ENCODE measurements around the gene BTBD9. TPM values are rescaled to one million over a fixed set of nuclear protein-coding genes. Genes with fewer than 3 reads are reported as not detected.
A peak's percentile ranks its signal among the peaks of the same experiment; 100 is the strongest.

Gene BTBD9
- total RNA-seq, 1 donor from 2014 or later: 18.1 TPM

DNA sequence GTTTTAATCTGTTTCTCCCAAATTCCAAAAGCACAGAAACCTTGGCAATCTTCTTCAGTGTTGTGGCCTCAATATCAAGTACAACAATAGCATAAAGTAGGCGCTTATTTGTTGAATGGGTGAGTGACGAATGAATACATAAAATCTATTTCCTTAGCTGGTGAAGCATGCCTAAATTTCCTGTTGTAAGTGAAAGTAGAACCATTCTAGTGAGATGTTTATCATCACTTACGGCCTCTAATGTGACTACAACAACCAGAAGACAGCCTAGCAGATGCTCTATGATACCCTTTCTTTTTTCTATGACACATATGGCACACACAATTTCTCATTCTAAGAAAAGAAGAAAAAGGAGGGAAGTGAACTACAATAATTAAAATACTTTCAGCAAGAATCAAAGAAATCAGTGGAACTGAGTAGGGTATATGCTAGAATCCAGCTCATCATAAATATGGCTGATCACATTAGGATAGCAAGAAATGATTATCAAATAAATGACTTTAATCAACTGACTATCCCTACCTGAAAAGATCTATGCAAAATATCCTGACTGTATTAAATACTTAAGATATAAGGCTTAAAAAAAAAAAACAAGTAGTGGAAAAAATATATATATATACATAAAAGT, 67.4 kb downstream of the BTBD9 start:
- H3K9me3 Mint-ChIP-seq (ENCODE audit: unreplicated experiment): no peaks in the 10 kb centered on the region
- DNase-seq (ENCODE audit: extremely low spot score, unreplicated experiment): no peak
- H3K36me3 Mint-ChIP-seq (ENCODE audit: unreplicated experiment): peaks cover 8% of the 10 kb centered on the region
- H3K4me1 Mint-ChIP-seq (ENCODE audit: unreplicated experiment): peaks cover 14% of the 10 kb centered on the region
- H3K4me3 Mint-ChIP-seq (ENCODE audit: unreplicated experiment): no peak overlapping the region
- H3K27me3 Mint-ChIP-seq (ENCODE audit: unreplicated experiment): no peaks in the 10 kb centered on the region
- no peak overlapping the region for H3K27ac Mint-ChIP-seq (ENCODE audit: unreplicated experiment)
- TF ChIP-seq, protein P1, sequence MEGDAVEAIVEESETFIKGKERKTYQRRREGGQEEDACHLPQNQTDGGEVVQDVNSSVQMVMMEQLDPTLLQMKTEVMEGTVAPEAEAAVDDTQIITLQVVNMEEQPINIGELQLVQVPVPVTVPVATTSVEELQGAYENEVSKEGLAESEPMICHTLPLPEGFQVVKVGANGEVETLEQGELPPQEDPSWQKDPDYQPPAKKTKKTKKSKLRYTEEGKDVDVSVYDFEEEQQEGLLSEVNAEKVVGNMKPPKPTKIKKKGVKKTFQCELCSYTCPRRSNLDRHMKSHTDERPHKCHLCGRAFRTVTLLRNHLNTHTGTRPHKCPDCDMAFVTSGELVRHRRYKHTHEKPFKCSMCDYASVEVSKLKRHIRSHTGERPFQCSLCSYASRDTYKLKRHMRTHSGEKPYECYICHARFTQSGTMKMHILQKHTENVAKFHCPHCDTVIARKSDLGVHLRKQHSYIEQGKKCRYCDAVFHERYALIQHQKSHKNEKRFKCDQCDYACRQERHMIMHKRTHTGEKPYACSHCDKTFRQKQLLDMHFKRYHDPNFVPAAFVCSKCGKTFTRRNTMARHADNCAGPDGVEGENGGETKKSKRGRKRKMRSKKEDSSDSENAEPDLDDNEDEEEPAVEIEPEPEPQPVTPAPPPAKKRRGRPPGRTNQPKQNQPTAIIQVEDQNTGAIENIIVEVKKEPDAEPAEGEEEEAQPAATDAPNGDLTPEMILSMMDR (IDR thresholded peaks at IDR 0.05): no peak

DNA sequence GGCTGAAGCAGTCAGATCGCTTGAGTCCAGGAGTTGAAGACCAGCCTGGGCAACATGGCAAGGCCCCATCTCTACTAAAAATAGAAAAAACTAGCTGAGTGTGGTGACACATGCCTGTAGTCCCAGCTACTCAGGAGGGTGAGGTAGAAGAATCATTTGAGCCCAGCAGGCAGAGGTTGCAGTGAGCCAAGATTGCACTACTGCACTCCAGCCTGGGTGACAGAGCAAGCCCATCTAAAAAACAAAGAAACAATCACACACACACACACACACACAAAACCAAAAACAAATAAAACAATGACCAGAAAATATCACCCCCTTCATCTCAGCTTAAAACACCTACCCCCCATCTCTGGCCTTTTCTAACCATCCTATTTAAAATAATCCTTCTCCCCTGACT, 68.0 kb downstream of the BTBD9 start:
- Mint-ChIP-seq H3K4me3 (ENCODE audit: unreplicated experiment) (no peak overlapping the region), H3K36me3 (ENCODE audit: unreplicated experiment) (peaks cover 5% of the 10 kb centered on the region), H3K4me1 (ENCODE audit: unreplicated experiment) (peaks cover 20% of the 10 kb centered on the region), H3K27me3 (ENCODE audit: unreplicated experiment) (no peaks in the 10 kb centered on the region), H3K9me3 (ENCODE audit: unreplicated experiment) (no peaks in the 10 kb centered on the region), H3K27ac (ENCODE audit: unreplicated experiment) (no peak overlapping the region)
- TF ChIP-seq, protein P1 (IDR thresholded peaks at IDR 0.05): no peak
- DNase-seq (ENCODE audit: extremely low spot score, unreplicated experiment): no peak

DNA sequence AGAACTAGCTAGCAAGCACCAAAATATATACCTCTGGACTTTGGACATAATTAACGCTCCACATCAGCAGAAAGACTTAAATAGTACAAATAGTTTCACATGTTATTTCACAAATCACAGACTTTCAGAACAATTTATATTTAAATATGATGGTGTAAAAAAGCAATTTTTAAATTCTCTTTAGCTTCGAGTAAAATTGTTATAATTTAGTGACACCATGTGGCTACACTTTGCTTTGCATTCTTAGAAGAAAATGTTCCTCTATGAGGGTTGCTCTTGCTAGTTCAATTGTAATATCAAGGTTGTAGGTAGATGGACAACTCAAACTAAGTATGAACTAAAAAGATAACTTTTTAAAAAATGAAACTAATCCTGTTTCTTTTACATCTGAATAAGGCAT, 69.0 kb downstream of the BTBD9 start:
- Mint-ChIP-seq H3K36me3 (ENCODE audit: unreplicated experiment) (peaks cover 5% of the 10 kb centered on the region), H3K27ac (ENCODE audit: unreplicated experiment) (no peak overlapping the region), H3K4me3 (ENCODE audit: unreplicated experiment) (no peak overlapping the region), H3K27me3 (ENCODE audit: unreplicated experiment) (no peaks in the 10 kb centered on the region), H3K4me1 (ENCODE audit: unreplicated experiment) (peaks cover 26% of the 10 kb centered on the region), H3K9me3 (ENCODE audit: unreplicated experiment) (no peaks in the 10 kb centered on the region)
- DNase-seq (ENCODE audit: extremely low spot score, unreplicated experiment): no peak
- TF ChIP-seq, protein P1 (IDR thresholded peaks at IDR 0.05): peak; percentile 62

DNA sequence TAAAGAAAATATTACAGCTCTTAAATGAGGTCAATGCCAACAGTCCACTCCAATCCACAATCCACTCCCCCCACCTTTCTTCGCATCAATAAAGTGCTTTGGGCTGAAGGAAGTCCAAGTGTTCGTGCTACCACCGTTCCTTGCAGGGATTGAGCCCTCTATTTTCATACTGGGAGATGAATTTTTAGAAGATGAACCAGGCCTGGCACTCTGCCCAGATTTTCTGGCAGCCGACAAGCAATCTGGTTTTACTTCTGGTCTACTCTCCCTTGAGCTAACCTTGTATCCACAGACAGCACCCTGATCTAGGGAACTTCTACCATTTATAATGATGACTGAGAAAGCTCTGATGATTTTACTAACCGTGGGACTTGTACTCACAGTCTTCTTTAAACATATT, 72.3 kb downstream of the BTBD9 start:
- Mint-ChIP-seq H3K4me3 (ENCODE audit: unreplicated experiment) (no peak overlapping the region), H3K27ac (ENCODE audit: unreplicated experiment) (peak overlapping the region; percentile 63), H3K27me3 (ENCODE audit: unreplicated experiment) (no peaks in the 10 kb centered on the region), H3K36me3 (ENCODE audit: unreplicated experiment) (peaks cover 3% of the 10 kb centered on the region), H3K9me3 (ENCODE audit: unreplicated experiment) (no peaks in the 10 kb centered on the region), H3K4me1 (ENCODE audit: unreplicated experiment) (peaks cover 27% of the 10 kb centered on the region)
- TF ChIP-seq, protein P1 (IDR thresholded peaks at IDR 0.05): no peak
- DNase-seq (ENCODE audit: extremely low spot score, unreplicated experiment): peak; percentile 88

DNA sequence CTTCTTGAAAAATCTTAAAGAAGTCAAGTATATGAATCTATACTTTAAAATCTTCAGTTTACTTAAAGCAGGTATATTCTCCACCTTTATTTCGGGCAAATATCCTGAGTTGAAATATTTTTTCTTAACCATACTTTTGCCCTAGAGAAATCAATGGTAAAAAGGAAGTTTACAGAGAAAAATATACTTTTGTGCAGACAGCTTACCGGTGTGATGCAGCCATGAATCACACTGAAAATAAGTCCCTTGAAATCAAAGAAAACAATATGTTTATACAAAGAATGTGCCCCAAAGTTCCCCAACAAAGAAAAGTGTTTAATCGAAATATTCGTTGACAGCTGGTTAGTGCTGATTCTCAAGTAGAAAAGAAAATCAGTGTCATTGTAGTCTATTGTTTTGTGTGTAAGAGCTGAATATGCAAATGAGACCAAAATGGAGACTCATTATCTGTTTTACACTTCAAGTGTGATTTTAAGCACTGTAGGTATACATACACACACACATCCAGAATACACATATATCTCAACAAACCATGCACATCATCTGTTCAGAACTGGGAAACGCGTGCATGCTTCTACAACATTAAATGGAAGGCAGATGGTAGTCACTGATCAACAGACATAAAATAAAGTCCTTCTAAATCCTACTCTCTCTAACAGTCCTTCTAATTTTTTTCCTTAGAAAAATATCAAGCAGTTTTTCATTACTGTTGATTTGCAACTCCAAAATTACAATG, 73.3 kb downstream of the BTBD9 start:
- TF ChIP-seq, protein P1 (IDR thresholded peaks at IDR 0.05): no peak
- DNase-seq (ENCODE audit: extremely low spot score, unreplicated experiment): no peak
- Mint-ChIP-seq H3K36me3 (ENCODE audit: unreplicated experiment) (peaks cover 3% of the 10 kb centered on the region), H3K9me3 (ENCODE audit: unreplicated experiment) (no peaks in the 10 kb centered on the region), H3K4me1 (ENCODE audit: unreplicated experiment) (peaks cover 27% of the 10 kb centered on the region), H3K27me3 (ENCODE audit: unreplicated experiment) (no peaks in the 10 kb centered on the region), H3K27ac (ENCODE audit: unreplicated experiment) (no peak overlapping the region), H3K4me3 (ENCODE audit: unreplicated experiment) (no peak overlapping the region)

Data from osteocyte (in vitro differentiated cells).